Subcutaneous abdominal adipose tissue (tissue), 5 donors: ENCODE measurements around the gene GRIFIN.

Experiments used
- H3K27ac ChIP-seq: one replicate; pipeline ENCODE4 v1.7.0; 2013; ENCODE audit warnings: low read depth, mild to moderate bottlenecking, inconsistent platforms, low read length, moderate library complexity
- H3K27me3 ChIP-seq, 5 donors: one replicate each; pipeline ENCODE4 v1.7.0; 2013; ENCODE audit warnings: low read length in 5 of 5, inconsistent platforms in 1 of 5; ENCODE audit not compliant: control insufficient read depth in 5 of 5, insufficient read depth in 4 of 5
- H3K36me3 ChIP-seq, 5 donors: one replicate each; pipeline ENCODE4 v1.7.0; 2013; ENCODE audit warnings: low read length in 5 of 5; ENCODE audit not compliant: control insufficient read depth in 5 of 5, insufficient read depth in 5 of 5
- H3K4me1 ChIP-seq, 5 donors: one replicate each; pipeline ENCODE4 v1.7.0; 2013; ENCODE audit warnings: low read length in 5 of 5, mild to moderate bottlenecking in 3 of 5, moderate library complexity in 1 of 5; ENCODE audit not compliant: control insufficient read depth in 5 of 5, insufficient read depth in 5 of 5
- H3K4me3 ChIP-seq, 5 donors: one replicate each; pipeline ENCODE4 v1.7.0; 2013; ENCODE audit warnings: low read length in 5 of 5, low read depth in 1 of 5
- H3K9ac ChIP-seq, 5 donors: one replicate each; pipeline ENCODE4 v1.7.0; 2013; ENCODE audit warnings: low read length in 5 of 5, mild to moderate bottlenecking in 4 of 5, moderate library complexity in 3 of 5
- H3K9me3 ChIP-seq, 5 donors: one replicate each; pipeline ENCODE4 v1.7.0; 2013; ENCODE audit warnings: low read length in 5 of 5; ENCODE audit not compliant: control insufficient read depth in 5 of 5
- donor health status: healthy.
- donor health status: healthy.
- donor health status: healthy.
- donor health status: healthy.
- donor health status: healthy.

Gene GRIFIN

DNA sequence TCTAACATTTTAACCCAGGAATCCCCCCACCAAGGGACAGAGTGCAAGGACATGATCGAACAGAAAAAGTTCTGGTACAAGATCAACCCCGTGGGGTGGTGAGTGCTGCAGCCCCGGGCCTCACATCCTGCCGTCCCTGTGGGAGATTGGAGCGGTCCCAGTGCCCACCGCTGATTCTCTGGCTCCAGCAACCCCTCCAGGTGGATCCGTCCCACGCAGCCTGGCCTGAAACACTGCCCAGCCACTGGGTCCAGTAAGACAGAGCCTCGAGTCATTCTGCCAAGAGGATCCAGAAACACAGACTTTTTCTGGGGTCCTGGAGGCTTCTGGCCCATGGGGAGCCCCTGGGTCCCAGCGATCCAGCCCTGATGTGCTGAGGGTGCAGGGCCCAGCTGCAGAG, 29.5 kb downstream of the GRIFIN start:
- Histone ChIP-seq H3K36me3 (peaks cover 0 to 2% (median 0%) of the 10 kb centered on the region in 5 donors), H3K9ac (no peak overlapping the region)

DNA sequence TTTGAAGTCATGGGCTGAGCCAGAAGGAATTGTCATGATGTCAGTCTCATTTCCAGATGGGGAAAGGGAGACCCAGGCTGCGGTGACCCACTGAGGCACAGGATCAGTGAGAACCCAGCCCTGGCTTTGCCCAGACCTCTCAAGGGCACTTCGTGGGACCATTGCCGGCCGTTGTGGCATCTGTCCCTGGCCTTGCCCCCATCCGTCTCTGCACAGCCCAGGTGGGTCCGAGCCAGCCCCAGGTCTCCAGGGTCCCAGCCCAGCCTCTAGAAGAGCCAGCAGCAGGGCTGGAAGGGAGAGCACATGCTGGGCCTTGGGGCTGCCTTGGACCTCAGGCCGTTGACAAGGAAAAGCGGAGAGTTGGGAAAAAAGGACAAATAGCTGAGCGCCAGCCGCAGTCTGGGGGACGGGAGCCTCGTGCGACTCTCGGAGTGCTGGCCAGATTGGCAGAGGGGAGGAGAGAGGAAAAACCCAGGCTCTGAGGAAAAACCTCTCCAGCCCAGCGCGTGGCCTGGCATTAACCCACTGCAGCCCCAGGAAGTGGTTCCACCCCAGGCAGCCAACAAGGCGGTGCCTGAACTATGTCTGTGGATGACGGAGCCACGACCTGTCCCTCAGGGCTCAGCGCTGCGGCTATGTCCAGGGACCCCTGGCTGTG, 30.2 kb downstream of the GRIFIN start:
- no peak overlapping the region for H3K27ac ChIP-seq
- peaks cover 0 to 2% (median 0%) of the 10 kb centered on the region in 5 donors for H3K36me3 ChIP-seq
- no peak overlapping the region for H3K4me3 ChIP-seq
- H3K4me1 ChIP-seq, result peaks cover 0 to 31% (median 21%) of the 10 kb centered on the region in 5 donors
- H3K9me3 ChIP-seq, result no peaks in the 10 kb centered on the region
- no peak overlapping the region for H3K9ac ChIP-seq
- no peaks in the 10 kb centered on the region for H3K27me3 ChIP-seq

More for the DNA sequence above, 29.5 kb downstream of the GRIFIN start:
- Histone ChIP-seq H3K4me1 (peaks cover 0 to 34% (median 23%) of the 10 kb centered on the region in 5 donors), H3K9me3 (no peaks in the 10 kb centered on the region), H3K27ac (no peak overlapping the region), H3K4me3 (no peak overlapping the region), H3K27me3 (no peaks in the 10 kb centered on the region)

DNA sequence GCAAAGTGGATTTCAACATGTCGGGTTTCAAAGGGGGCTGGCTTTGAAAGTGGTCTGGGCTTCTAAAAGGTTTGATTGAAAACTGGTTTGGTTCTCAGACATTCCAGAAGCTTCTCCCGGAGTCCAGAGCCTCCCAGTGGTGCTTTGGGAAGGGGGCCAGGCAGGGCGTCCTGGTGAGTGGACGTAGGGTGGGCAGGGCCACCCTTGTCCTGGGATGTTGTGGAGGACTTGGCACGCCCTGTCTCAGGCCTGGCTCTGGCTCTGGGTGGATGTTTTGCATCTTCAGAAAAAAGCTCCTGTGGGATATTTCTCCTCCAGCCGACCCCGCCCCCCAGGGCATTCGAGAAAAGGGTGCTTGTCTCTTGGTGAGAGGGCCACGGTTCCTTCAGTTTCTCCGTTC, 31.2 kb downstream of the GRIFIN start:
- Histone ChIP-seq H3K27ac (peak overlapping the region; percentile 76), H3K4me1 (peaks cover 0 to 30% (median 21%) of the 10 kb centered on the region in 5 donors), H3K36me3 (peaks cover 0 to 2% (median 0%) of the 10 kb centered on the region in 5 donors), H3K27me3 (no peaks in the 10 kb centered on the region), H3K9ac (no peak overlapping the region), H3K4me3 (no peak overlapping the region), H3K9me3 (no peaks in the 10 kb centered on the region)

DNA sequence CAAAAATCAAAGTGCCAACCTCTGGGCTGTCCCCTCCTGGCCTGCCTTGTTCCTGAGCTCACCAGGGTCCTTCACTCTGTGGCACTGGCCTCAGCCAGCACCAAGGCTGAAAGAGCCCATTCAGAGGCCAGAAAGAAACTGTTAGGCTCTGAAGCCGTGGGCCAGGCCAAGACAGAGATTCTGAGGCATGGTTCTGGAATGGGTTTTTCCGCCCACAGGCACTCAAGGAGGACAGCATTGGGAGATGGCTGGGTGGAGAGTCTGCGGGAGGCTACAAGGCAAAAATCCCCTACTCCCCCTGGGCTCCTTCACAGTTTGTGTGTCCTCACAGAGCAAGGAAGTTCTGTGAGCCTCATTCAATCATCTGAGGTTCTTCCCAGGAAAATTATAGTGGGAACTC, 31.7 kb downstream of the GRIFIN start:
- H3K27ac ChIP-seq, result peak overlapping the region; percentile 76
- no peaks in the 10 kb centered on the region for H3K9me3 ChIP-seq
- no peak overlapping the region for H3K4me3 ChIP-seq
- peaks cover 0 to 2% (median 0%) of the 10 kb centered on the region in 5 donors for H3K36me3 ChIP-seq
- peaks cover 0 to 30% (median 21%) of the 10 kb centered on the region in 5 donors for H3K4me1 ChIP-seq
- no peak overlapping the region for H3K9ac ChIP-seq
- no peaks in the 10 kb centered on the region for H3K27me3 ChIP-seq

DNA sequence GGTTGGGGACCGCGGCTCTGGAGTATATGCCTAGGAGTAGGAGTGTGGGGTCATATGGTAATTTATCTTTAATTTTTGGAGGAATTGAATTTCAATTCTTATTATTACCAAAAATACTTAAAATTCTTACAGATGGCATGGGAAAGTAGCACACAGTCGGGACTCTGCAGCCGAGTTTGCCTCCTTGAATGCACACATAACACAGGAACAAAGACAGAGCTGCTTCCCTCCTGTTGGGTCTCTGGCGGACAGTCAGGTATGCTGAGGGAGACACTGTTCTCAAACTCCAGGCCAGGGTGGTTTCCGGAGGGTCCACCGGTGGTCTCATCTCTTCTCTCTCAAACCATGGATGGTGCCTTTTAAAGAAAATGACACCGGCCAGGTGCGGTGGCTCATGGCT, 32.7 kb downstream of the GRIFIN start:
- Histone ChIP-seq H3K36me3 (peaks cover 0 to 4% (median 0%) of the 10 kb centered on the region in 5 donors), H3K27ac (no peak overlapping the region), H3K9me3 (no peaks in the 10 kb centered on the region), H3K9ac (no peak overlapping the region), H3K4me3 (no peak overlapping the region), H3K4me1 (peaks cover 0 to 33% (median 25%) of the 10 kb centered on the region in 5 donors), H3K27me3 (no peaks in the 10 kb centered on the region)

DNA sequence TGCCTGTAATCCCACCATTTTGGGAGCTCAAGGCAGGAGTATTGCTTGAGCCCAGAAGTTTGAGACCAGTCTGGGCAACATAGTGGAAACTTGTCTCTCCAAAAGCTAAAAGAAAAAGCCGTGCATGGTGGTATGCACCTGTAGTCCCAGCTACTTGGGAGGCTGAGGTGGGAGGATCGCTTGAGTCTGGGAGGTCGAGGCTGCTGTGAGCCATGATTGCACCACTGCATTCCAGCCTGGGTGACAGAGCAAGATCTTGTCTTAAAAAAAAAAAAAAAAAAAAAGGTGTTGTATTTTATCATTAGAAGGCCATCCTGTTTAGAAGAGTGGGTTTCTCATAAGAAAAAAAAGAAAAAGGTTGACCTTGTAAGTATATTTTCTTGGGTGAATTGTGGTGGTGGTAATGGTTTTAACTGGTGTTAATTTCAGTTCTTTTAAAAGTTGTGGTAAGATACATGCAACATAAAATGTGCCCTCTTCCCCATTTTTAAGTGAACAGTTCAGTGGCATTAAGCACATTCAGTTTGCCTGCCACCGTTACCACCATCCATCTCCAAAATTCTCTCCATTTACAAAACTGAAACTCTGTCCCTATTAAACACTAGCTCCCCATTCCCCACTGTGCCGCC, 34.7 kb downstream of the GRIFIN start:
- peak overlapping the region in 1 of 5 donors; percentile 19 for H3K9ac ChIP-seq
- no peaks in the 10 kb centered on the region for H3K9me3 ChIP-seq
- no peaks in the 10 kb centered on the region for H3K27me3 ChIP-seq
- no peak overlapping the region for H3K27ac ChIP-seq
- peaks cover 0 to 23% (median 9%) of the 10 kb centered on the region in 5 donors for H3K36me3 ChIP-seq
- peaks cover 0 to 44% (median 39%) of the 10 kb centered on the region in 5 donors for H3K4me1 ChIP-seq
- no peak overlapping the region for H3K4me3 ChIP-seq

DNA sequence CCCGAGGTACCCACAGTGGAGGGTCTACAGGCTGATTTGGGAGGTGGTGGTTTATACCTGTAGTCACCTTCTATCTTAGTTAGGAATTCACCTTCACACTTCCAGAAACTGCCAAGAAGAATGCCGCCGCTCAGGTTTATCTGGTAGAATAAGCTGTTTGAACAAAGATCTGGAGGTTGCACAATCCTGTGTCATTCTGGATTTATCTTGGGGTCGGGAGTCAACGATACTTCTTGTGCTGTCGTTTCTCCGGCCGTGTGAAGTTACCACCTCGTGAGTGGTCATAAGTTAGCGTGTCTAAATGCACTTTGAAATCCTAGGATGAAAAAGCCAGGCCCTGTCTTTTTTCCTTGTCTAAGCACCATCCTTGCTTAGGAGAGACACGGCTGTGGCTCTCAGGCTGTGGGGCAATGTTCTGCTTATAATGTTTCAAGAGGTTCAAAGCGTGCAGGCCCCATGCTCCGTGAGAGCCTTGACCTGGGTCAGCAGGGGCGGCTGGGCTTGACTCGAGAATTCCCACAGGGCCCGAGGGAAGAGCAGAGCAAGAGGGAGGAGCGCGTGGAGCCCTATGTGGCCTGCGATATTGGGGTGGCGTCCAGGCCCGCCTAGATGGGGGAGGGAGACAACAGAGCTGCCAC, 35.5 kb downstream of the GRIFIN start:
- Histone ChIP-seq H3K27me3 (no peaks in the 10 kb centered on the region), H3K27ac (no peak overlapping the region), H3K9me3 (no peaks in the 10 kb centered on the region), H3K36me3 (peaks cover 0 to 31% (median 16%) of the 10 kb centered on the region in 5 donors), H3K4me3 (no peak overlapping the region), H3K4me1 (peaks cover 0 to 37% (median 33%) of the 10 kb centered on the region in 5 donors), H3K9ac (peak overlapping the region in 1 of 5 donors; percentile 19)

DNA sequence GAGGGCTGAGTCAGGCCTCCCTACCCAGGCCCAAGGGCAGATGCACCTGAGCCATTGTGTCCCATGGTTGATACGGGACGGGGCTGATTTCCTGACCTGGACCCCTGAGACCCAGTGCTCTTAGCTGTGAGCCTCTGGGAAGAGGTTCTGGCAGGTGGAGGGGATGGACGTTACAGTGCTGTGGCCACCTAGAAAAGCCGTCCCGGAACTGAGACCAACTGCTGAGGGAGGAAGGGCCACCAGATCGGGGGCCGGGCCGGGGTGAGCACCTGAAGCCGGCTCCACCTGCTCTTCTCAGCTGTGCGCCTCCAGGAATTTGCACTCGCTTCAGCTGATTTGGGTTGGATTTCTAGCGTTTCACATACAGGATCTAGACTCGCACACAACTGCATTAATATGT, 37.4 kb downstream of the GRIFIN start:
- Histone ChIP-seq H3K4me3 (no peak overlapping the region), H3K27ac (no peak overlapping the region), H3K4me1 (peaks cover 0 to 24% (median 23%) of the 10 kb centered on the region in 5 donors), H3K9me3 (no peaks in the 10 kb centered on the region), H3K27me3 (no peaks in the 10 kb centered on the region), H3K9ac (no peak overlapping the region), H3K36me3 (peaks cover 0 to 43% (median 25%) of the 10 kb centered on the region in 5 donors)

DNA sequence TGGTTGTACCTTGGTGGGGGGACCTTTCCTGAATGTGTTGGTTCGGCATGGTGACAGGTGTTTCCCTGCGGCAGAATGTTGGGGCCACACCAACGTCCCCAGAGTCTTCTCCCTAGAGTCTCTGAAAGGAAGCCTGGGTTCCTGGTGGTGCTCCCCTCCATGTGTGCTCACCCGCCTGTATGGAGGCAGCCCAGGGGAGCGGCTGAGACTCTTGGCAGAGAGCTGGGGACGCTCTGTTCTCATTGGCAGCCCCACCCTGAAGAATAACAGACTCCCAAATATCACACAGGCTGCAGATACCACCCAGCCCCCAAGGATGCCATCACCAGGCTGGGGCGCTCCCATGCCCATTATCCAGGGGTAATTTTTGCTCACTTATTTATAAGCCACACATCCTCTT, 38.0 kb downstream of the GRIFIN start:
- Histone ChIP-seq H3K4me3 (no peak overlapping the region), H3K9ac (no peak overlapping the region), H3K36me3 (peaks cover 0 to 49% (median 31%) of the 10 kb centered on the region in 5 donors), H3K27ac (no peak overlapping the region), H3K27me3 (no peaks in the 10 kb centered on the region), H3K4me1 (peaks cover 0 to 24% (median 23%) of the 10 kb centered on the region in 5 donors), H3K9me3 (no peaks in the 10 kb centered on the region)
